Measurements from ENCODE around the gene PTTG1. TPM values are rescaled to one million over a fixed set of nuclear protein-coding genes. Genes with fewer than 3 reads are reported as not detected.
"Not testable (repeated sequence)": the region's sequence is repeated elsewhere in the genome, so short reads cannot be mapped to it uniquely, and the experiment has no call there.

The PTTG1 gene
- total RNA-seq, 1 experiment from 2014 or later, result 403 TPM

- no peak for DNase-seq (ENCODE audit: low spot score)
- in situ Hi-C loops (cut with HindIII; ENCODE audit: low sequenced_read_pairs), result no loop called here
These were observed 2.0 kb upstream of the PTTG1 start for GRCh38 chr5:160419458-160420330.

- DNase-seq (ENCODE audit: low spot score), result no peak
These were observed 1.4 kb upstream of the PTTG1 start for GRCh38 chr5:160420331-160420610.

GRCh38 chr5:160423099-160423498, 1.4 kb downstream of the PTTG1 start:
- DNase-seq (ENCODE audit: low spot score), result peak; percentile 30
- in situ Hi-C loops (cut with HindIII; ENCODE audit: low sequenced_read_pairs), result no loop called here

More at GRCh38 chr5:160420331-160420610, 1.4 kb upstream of the PTTG1 start:
- in situ Hi-C loops (cut with HindIII; ENCODE audit: low sequenced_read_pairs), result no loop called here

- in situ Hi-C loops (cut with HindIII; ENCODE audit: low sequenced_read_pairs), result no loop called here
- no peak for DNase-seq (ENCODE audit: low spot score)
These were observed 6.0 kb downstream of the PTTG1 start for GRCh38 chr5:160427607-160428006.

- in situ Hi-C loops (cut with HindIII; ENCODE audit: low sequenced_read_pairs), result no loop called here
- DNase-seq (ENCODE audit: low spot score), result no peak
These were observed 10.5 kb downstream of the PTTG1 start for GRCh38 chr5:160432196-160432595.

- DNase-seq (ENCODE audit: low spot score), result no peak
- in situ Hi-C loops (cut with HindIII; ENCODE audit: low sequenced_read_pairs), result no loop called here
These were observed 11.1 kb downstream of the PTTG1 start for GRCh38 chr5:160432787-160433186.

GRCh38 chr5:160434022-160434531, 12.4 kb downstream of the PTTG1 start:
- no peak for DNase-seq (ENCODE audit: low spot score)
- in situ Hi-C loops (cut with HindIII; ENCODE audit: low sequenced_read_pairs), result no loop called here

GRCh38 chr5:160435532-160435931, 13.9 kb downstream of the PTTG1 start:
- DNase-seq (ENCODE audit: low spot score), result no peak
- in situ Hi-C loops (cut with HindIII; ENCODE audit: low sequenced_read_pairs), result no loop called here

- DNase-seq (ENCODE audit: low spot score), result no peak
- in situ Hi-C loops (cut with HindIII; ENCODE audit: low sequenced_read_pairs), result no loop called here
These were observed 14.4 kb downstream of the PTTG1 start for GRCh38 chr5:160436017-160436416.

GRCh38 chr5:160436661-160437060, 15.0 kb downstream of the PTTG1 start:
- in situ Hi-C loops (cut with HindIII; ENCODE audit: low sequenced_read_pairs); DNase-seq (ENCODE audit: low spot score): not testable (repeated sequence)

GRCh38 chr5:160437271-160437670, 15.6 kb downstream of the PTTG1 start:
- no peak for DNase-seq (ENCODE audit: low spot score)
- in situ Hi-C loops (cut with HindIII; ENCODE audit: low sequenced_read_pairs), result no loop called here

GRCh38 chr5:160438316-160439204, 16.9 kb downstream of the PTTG1 start:
- in situ Hi-C loops (cut with HindIII; ENCODE audit: low sequenced_read_pairs), result no loop called here
- peak; percentile 86 for DNase-seq (ENCODE audit: low spot score)

- in situ Hi-C loops (cut with HindIII; ENCODE audit: low sequenced_read_pairs), result no loop called here
- DNase-seq (ENCODE audit: low spot score), result peak; percentile 83
These were observed 17.5 kb downstream of the PTTG1 start for GRCh38 chr5:160439205-160439600.

- DNase-seq (ENCODE audit: low spot score), result no peak
- in situ Hi-C loops (cut with HindIII; ENCODE audit: low sequenced_read_pairs), result no loop called here
These were observed 19.7 kb downstream of the PTTG1 start for GRCh38 chr5:160441311-160441781.

- in situ Hi-C loops (cut with HindIII; ENCODE audit: low sequenced_read_pairs), result no loop called here
- no peak for DNase-seq (ENCODE audit: low spot score)
These were observed 21.3 kb downstream of the PTTG1 start for GRCh38 chr5:160442824-160443431.

GRCh38 chr5:160444407-160444806, 22.8 kb downstream of the PTTG1 start:
- DNase-seq (ENCODE audit: low spot score), result no peak
- in situ Hi-C loops (cut with HindIII; ENCODE audit: low sequenced_read_pairs), result no loop called here

GRCh38 chr5:160445132-160445531, 23.5 kb downstream of the PTTG1 start:
- in situ Hi-C loops (cut with HindIII; ENCODE audit: low sequenced_read_pairs), result no loop called here
- DNase-seq (ENCODE audit: low spot score), result no peak

- DNase-seq (ENCODE audit: low spot score), result no peak
- in situ Hi-C loops (cut with HindIII; ENCODE audit: low sequenced_read_pairs), result no loop called here
These were observed 24.1 kb downstream of the PTTG1 start for GRCh38 chr5:160445751-160446150.

GRCh38 chr5:160448886-160449285, 27.2 kb downstream of the PTTG1 start:
- no peak for DNase-seq (ENCODE audit: low spot score)
- in situ Hi-C loops (cut with HindIII; ENCODE audit: low sequenced_read_pairs), result no loop called here

GRCh38 chr5:160449458-160449857, 27.8 kb downstream of the PTTG1 start:
- no peak for DNase-seq (ENCODE audit: low spot score)
- in situ Hi-C loops (cut with HindIII; ENCODE audit: low sequenced_read_pairs), result no loop called here

All from G401 (cell line).